ENCODE results near the gene PARP14.
"Not testable (repeated sequence)": the region's sequence is repeated elsewhere in the genome, so short reads cannot be mapped to it uniquely, and the experiment has no call there.

Gene PARP14, protein sequence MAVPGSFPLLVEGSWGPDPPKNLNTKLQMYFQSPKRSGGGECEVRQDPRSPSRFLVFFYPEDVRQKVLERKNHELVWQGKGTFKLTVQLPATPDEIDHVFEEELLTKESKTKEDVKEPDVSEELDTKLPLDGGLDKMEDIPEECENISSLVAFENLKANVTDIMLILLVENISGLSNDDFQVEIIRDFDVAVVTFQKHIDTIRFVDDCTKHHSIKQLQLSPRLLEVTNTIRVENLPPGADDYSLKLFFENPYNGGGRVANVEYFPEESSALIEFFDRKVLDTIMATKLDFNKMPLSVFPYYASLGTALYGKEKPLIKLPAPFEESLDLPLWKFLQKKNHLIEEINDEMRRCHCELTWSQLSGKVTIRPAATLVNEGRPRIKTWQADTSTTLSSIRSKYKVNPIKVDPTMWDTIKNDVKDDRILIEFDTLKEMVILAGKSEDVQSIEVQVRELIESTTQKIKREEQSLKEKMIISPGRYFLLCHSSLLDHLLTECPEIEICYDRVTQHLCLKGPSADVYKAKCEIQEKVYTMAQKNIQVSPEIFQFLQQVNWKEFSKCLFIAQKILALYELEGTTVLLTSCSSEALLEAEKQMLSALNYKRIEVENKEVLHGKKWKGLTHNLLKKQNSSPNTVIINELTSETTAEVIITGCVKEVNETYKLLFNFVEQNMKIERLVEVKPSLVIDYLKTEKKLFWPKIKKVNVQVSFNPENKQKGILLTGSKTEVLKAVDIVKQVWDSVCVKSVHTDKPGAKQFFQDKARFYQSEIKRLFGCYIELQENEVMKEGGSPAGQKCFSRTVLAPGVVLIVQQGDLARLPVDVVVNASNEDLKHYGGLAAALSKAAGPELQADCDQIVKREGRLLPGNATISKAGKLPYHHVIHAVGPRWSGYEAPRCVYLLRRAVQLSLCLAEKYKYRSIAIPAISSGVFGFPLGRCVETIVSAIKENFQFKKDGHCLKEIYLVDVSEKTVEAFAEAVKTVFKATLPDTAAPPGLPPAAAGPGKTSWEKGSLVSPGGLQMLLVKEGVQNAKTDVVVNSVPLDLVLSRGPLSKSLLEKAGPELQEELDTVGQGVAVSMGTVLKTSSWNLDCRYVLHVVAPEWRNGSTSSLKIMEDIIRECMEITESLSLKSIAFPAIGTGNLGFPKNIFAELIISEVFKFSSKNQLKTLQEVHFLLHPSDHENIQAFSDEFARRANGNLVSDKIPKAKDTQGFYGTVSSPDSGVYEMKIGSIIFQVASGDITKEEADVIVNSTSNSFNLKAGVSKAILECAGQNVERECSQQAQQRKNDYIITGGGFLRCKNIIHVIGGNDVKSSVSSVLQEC (N-terminal part only)

GRCh38 chr3:122680475-122681283 is at the start of gene PARP14:
PARP14 (plus strand) TSS chr3:122680839; CDS start chr3:122680884, 45 bp downstream.
- peak; percentile 71 for DNase-seq

DNA sequence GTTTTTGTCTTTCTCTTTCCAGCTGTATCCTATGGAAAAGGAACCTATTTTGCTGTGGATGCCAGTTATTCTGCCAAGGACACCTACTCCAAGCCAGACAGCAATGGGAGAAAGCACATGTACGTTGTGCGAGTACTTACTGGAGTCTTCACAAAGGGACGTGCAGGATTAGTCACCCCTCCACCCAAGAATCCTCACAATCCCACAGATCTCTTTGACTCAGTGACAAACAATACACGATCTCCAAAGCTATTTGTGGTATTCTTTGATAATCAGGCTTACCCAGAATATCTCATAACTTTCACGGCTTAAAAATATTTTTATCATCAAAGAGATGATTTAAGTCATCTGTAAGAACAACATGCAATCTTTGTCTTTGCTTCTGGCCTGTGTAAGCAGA is 44.9 kb upstream of the PARP14 start:
- DNase-seq = no peak

- no peak for DNase-seq
Measured at GRCh38 chr3:122636697-122637096, 43.9 kb upstream of the PARP14 start.

DNA sequence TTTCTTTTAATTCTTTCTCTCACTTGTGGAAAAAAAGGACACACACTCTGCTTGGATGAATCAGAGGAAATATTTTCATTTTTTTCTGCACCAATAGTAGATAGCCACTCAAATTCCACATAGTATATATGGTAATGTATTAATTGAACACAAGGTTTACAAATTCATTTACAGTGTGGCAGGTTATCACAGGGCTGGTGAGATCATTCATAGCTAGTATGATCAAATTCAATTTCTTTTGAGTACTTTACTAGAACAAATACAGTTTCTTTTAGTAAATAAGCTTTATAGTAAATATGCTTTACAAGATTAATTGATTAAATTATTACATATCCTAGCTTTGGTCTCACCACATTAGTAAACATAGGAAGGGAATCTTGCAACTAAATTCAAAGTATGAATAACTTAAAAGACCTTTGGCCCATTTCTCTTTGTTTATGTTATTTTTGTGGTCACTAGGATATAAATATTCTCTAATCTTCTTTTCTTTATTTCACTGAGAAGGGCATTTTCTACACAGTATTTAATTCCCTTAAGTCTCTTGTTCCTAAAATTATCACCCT is 40.1 kb upstream of the PARP14 start:
- no peak for DNase-seq

- DNase-seq = no peak
Measured at GRCh38 chr3:122642935-122643334, 37.7 kb upstream of the PARP14 start.

GRCh38 chr3:122646146-122646988 is 34.3 kb upstream of the PARP14 start:
- no peak for DNase-seq

- peak; percentile 49 for DNase-seq
Measured at GRCh38 chr3:122651233-122651907, 29.3 kb upstream of the PARP14 start.

- not testable (repeated sequence) for DNase-seq
Measured at GRCh38 chr3:122651962-122652361, 28.7 kb upstream of the PARP14 start.

- not testable (repeated sequence) for DNase-seq
Measured at GRCh38 chr3:122658336-122658735, 22.3 kb upstream of the PARP14 start.

DNA sequence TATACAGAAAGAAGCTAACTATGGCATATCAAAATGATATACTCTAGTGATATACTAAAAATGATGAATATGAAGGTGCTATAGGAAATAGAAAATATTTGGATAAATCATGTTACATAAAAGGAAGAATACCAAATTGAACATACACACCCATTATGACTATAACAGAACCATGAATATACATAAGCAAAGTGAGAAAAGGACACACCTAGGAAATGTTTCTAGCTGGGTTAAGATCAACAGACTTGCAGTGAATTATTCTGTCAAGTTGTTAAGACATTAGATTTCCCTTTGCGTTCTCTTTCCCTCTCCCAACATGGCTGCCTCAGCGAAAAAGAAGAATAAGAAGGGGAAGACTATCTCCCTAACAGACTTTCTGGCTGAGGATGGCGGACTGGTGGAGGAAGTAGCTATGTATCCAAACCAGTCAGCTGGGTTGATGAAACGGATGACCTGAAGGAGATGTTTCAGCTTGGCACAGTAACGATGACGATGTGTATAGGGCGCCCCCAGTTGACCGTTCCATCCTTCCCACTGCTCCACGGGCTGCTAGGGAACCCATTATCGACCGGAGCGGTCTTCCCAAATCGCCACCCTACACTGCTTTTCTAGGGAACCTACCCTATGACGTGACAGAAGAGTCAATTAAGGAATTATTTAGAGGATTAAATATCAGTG is 20.2 kb upstream of the PARP14 start:
- peak; percentile 16 for DNase-seq

GRCh38 chr3:122661633-122662032 is 19.0 kb upstream of the PARP14 start:
- DNase-seq = no peak

- no peak for DNase-seq
Measured at GRCh38 chr3:122662505-122662904, 18.1 kb upstream of the PARP14 start.

DNA sequence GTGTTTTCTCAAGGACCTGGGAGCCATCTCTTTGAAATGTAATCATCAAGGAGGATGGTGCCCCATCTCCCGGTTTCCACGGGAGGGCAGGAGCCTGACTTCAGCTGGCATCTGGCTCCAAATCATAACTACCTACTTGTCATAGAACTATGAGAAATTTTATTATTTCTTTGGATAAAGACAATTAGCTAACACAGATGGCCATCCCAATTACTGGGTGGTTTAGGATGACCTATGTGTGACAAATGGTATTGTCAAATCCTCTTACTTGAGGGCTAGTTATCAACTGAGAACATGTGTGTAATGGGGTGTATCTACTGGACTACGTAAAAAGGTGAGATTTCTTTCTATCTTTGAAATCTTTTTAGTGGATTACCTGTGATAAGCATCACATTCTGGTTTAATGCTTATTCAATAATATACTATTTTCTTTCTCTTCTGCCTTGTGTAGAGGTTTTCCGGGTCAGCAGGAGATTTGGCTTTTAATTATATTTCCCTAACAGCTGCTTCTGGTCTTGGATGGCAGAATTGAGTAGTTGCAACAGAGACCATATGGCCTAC is 15.3 kb upstream of the PARP14 start:
- no peak for DNase-seq

DNA sequence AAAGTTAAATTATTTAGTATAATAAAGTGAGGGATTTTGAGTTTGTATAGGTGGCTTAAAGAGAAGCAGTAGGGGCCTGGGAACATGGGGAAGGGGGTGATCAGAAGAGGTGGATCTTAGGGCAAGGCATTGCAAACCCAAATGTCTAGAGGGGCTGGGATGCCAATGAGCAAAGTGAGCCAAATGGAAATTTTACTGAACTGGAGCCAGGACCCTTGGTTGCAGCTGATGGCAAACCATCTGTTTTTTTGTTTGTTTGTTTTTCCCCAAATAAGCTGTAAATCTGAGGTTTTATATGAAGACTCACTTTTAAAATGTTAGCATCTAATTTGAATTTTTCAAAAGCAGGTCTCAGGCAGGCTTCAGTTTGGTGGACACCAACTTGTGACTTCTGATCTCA is 14.8 kb upstream of the PARP14 start:
- no peak for DNase-seq

DNA sequence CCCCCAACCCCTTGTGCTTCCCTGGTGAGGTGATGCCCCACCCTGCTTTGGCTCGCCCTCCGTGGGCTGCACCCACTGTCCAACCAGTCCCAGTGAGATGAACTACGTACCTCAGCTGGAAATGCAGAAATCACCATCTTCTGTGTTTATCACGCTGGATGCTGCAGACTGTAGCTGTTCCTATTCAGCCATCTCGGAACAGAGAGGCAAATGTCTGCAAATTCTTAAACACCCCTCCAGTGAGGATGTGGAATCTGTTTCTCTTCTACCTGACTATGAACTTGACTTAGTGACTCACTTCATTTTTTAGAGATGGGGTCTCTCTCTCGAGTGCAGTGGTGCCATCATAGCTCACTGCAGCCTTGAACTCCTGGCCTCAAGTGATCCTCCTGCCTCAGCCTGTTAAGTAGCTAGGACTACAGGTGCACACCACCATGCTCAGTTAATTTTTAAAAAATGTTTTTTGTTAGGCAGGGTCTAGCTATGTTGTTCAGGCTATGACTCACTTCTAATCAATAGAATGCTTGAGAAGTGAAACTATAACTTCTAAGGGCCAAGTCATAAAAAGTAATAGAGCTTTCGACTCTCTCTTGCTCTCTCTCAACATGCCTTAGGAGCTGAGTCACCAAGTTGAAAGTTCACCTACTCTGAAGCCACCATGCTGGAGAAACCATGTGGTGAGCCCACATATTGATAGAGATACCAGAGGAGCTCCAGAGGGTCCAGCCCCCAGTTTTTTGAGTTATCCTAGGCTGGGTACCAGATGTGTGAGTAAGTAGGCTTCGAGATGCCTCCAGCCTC is 11.5 kb upstream of the PARP14 start:
- no peak for DNase-seq

GRCh38 chr3:122671553-122671952 is 9.1 kb upstream of the PARP14 start:
- DNase-seq = peak; percentile 5

DNA sequence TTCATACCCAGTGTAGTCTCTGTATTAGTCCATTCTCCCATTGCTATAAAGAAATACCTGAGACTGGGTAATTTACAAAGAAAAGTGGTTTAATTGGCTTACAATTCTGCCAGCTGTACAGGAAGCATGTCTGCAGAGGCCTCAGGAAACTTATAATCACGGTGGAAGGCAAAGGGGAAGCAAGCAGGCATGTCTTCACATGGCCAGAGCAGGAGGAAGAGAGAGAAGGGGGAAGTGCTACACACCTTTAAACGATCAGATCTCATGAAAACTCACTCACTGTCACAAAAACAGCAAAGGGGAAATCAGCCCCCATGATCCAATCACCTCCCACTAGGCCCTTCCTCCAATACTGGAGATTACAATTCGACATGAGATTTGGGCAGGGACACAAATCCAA is 6.3 kb upstream of the PARP14 start:
- DNase-seq = no peak

DNA sequence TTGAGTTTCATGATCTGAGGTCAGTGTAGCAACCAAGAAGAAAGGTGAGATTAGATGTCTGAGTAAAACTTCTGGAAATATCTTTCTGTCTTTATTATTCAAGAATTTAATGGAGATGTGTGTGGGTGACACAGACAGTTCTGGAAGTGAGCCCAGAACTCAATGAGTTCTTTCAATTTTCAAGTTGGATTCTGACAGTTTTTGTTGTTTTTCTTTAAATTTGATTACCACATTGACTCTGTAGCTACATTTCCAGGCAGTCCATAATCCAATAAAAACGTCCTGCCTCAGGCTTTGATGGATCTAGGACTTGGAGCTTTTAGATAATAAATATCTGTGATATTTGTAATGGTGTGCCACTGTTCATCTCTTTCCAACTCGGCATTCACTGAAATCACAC is 3.9 kb upstream of the PARP14 start:
- DNase-seq = no peak
